BJ (cell line): ENCODE measurements around the gene PTGDS. TPM values are rescaled to one million over a fixed set of nuclear protein-coding genes. Genes with fewer than 3 reads are reported as not detected.

Experiments used
- CTCF ChIA-PET: fragments of 350-600 bp; formaldehyde crosslinking; extraction: SDS; loops from one replicate; lab custom pipeline; 2021; ENCODE audit warnings: antibody characterized with exemption, inconsistent platforms; lab: Yijun Ruan, JAX
- POLR2A ChIA-PET: fragments of 300-600 bp; sonication (Branson Sonifier 250); formaldehyde crosslinking; extraction: SDS; loops from one replicate; lab custom pipeline; 2021; ENCODE audit warnings: antibody characterized with exemption; lab: Charles Lee
- DNase-seq: peaks from one replicate; pipeline ENCODE4 v3.0.0-alpha.2; 2011; ENCODE audit warnings: low read depth
- H3K27me3 ChIP-seq: 2 replicates; pipeline ENCODE4 v1.6.0; 2011; ENCODE audit warnings: low read length; ENCODE audit not compliant: control insufficient read depth, insufficient read depth
- H3K36me3 ChIP-seq: 2 replicates; pipeline ENCODE4 v1.5.1; 2011; ENCODE audit warnings: low read length; ENCODE audit not compliant: control insufficient read depth, insufficient read depth
- H3K4me3 ChIP-seq: 2 replicates; pipeline ENCODE4 v1.5.1; 2011; ENCODE audit warnings: low read depth, mild to moderate bottlenecking, control low read depth, low read length
- polyA plus RNA-seq: library from polyadenylated mRNA; depleted of rRNA; stranded (reverse); fragments of >200 nt; gene quantifications from 2 replicates; pipeline ENCODE4 v1.2.3, GENCODE V29; 2011
- TF ChIP-seq, protein P1 (sequence below): IDR thresholded peaks from 2 replicates; pipeline ENCODE4 v1.5.1; 2011; ENCODE audit warnings: low read depth, mild to moderate bottlenecking, control low read depth, inconsistent platforms, low read length, moderate library complexity; ENCODE audit not compliant: insufficient read depth

Gene PTGDS
- polyA plus RNA-seq, 1 experiment: 0.58 TPM

DNA sequence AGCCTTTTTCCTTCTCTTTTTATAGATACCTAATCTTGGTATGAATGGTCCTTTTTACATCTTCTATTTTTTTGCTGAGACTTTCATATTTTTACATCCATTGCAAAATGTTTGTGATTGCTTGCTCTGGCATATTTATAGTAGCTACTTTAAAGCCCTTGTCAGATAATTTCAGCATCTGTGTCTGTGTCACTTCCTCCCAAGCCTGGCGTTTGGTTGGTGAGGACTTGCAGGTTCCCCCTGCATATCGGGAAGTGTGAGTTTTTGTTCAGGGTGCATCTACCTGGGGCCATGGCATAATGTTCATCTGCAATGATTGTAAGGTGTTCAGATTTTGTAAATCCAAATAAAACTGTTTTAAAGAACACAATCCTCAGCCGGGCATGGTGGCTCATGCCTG is 41.7 kb upstream of the PTGDS start:
- CTCF ChIA-PET: no interaction called here
- peaks cover 9% of the 10 kb centered on the region for H3K36me3 ChIP-seq
- TF ChIP-seq, protein P1, sequence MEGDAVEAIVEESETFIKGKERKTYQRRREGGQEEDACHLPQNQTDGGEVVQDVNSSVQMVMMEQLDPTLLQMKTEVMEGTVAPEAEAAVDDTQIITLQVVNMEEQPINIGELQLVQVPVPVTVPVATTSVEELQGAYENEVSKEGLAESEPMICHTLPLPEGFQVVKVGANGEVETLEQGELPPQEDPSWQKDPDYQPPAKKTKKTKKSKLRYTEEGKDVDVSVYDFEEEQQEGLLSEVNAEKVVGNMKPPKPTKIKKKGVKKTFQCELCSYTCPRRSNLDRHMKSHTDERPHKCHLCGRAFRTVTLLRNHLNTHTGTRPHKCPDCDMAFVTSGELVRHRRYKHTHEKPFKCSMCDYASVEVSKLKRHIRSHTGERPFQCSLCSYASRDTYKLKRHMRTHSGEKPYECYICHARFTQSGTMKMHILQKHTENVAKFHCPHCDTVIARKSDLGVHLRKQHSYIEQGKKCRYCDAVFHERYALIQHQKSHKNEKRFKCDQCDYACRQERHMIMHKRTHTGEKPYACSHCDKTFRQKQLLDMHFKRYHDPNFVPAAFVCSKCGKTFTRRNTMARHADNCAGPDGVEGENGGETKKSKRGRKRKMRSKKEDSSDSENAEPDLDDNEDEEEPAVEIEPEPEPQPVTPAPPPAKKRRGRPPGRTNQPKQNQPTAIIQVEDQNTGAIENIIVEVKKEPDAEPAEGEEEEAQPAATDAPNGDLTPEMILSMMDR: no peak
- no peaks in the 10 kb centered on the region for H3K27me3 ChIP-seq
- no peak overlapping the region for H3K4me3 ChIP-seq
- DNase-seq: no peak
- POLR2A ChIA-PET: no interaction called here

DNA sequence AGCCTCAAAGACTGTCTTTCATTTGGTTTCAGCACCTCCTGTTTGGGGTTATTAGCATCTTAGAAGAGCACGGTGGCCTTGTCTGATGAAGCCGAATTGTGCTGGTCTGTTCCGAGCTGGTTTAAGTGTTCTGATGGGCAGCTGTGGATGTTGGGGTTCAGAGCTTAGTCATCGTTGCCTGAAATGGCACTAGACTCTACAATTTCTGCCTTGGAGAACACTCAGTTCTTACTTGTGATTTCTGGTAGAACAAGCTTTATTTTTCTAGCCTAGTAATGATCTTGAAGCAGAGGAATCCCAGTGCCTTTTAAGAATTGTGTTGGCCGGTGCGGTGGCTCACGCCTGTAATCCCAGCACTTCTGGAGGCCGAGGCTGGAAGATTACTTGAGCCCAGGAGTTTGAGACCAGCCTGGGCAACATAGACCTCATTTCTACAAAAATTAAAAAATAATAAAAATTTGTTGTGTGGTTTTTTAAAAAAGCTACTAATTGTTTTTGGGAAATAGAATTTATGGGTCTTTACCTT is 40.6 kb upstream of the PTGDS start:
- Histone ChIP-seq H3K4me3 (no peak overlapping the region), H3K27me3 (no peaks in the 10 kb centered on the region), H3K36me3 (peaks cover 19% of the 10 kb centered on the region)
- no peak for DNase-seq
- TF ChIP-seq, protein P1: no peak
- ChIA-PET POLR2A (no interaction called here), CTCF (interaction anchor here (0.8 to 1.9 kb wide), 3 partner anchors 11 to 93 kb away, joined by 3 to 8 read pairs (median 5); no protein-coding TSS in a partner anchor)

DNA sequence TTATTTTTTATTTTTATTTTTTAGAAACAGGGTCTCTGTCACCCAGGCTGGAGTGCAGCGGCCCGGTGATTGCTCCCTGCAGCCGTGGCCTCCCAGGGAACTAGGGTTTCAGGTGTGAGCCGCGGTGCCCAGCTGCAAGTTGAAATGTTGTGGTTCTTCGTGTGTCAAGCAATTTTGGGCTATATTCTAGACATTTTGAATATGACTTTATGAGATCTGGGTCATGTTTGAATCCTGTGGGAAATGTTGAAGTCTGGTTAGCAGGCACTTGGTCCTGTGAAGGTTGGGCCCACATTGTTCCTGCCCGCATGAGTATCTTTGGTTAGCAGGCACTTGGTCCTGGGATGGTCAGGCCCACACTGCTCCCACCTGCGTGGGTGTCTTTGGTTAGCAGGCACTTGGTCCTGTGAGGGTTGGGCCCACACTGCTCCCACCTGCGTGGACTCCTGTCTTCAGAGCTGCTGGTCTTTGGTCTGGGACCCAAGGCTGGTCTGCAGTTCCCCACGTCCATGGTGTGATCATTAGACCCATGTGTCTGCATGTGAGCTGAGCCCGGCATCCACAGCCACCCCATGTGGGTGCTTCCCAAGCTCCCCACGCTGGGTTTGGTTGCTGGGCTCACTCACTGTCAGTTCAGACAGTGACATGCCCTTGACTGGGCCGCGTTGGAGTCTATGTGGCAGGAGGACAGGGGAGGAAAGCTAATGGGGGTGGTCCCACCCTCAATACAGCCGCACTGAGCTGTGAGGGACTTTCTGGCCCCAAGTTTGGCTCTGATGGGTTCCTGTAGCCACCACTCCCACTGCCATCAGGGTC is 39.9 kb upstream of the PTGDS start:
- H3K4me3 ChIP-seq: no peak overlapping the region
- TF ChIP-seq, protein P1: no peak
- POLR2A ChIA-PET: no interaction called here
- H3K27me3 ChIP-seq: no peaks in the 10 kb centered on the region
- CTCF ChIA-PET: interaction anchor here (1.5 to 1.9 kb wide), 2 partner anchors 10 to 92 kb away, joined by 5 to 8 read pairs; no protein-coding TSS in a partner anchor
- DNase-seq: no peak
- H3K36me3 ChIP-seq: peaks cover 23% of the 10 kb centered on the region

DNA sequence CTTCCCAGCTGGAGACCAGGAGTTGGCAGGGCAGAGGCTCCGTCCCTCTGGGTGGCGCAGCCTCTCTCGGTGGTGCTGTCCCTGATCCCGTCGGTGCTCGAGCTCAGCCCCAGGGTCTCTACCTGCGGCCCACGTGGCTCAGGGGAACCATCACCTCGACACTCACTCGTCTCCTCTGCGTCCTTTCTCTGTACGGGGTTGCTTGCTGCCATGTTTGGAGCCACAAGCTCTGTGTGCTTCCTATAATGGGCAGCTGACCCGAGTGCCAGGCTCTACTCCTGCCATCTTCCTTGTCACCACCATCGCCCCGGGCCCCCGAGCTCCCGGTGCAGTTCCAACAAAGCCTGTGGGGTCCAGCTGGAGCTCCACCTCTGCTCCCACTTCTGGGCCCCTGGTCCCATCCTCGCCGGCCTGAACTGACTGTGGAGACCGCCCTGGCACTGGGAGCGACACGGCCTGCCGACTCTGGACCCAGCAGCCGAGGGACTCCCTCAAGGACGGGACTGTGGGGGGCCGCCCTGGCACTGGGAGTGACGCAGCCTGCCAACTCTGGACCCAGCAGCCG is 37.8 kb upstream of the PTGDS start:
- CTCF ChIA-PET: interaction anchor here (0.8 to 1.9 kb wide), 3 partner anchors 8 to 95 kb away, joined by 3 to 5 read pairs (median 3); no protein-coding TSS in a partner anchor

More for the DNA sequence above, 37.8 kb upstream of the PTGDS start:
- no peak overlapping the region for H3K4me3 ChIP-seq
- H3K36me3 ChIP-seq: peaks cover 28% of the 10 kb centered on the region
- no peak for DNase-seq
- no peaks in the 10 kb centered on the region for H3K27me3 ChIP-seq
- POLR2A ChIA-PET: no interaction called here
- TF ChIP-seq, protein P1: no peak
